Stimulated activated CD4-positive, alpha-beta T cell treated with anti-CD3 and anti-CD28 coated beads, TNF-alpha, amount 100 ng/mL, for 24 hours (primary cell): ENCODE measurements around the gene TUBB4B.

ENCODE experiments used
- DNase-seq, 3 experiments: peaks; one replicate each; pipeline ENCODE4 v3.0.0-alpha.2; 2020; ENCODE audit warnings: low read depth in 3 of 3

TUBB4B gene

DNA sequence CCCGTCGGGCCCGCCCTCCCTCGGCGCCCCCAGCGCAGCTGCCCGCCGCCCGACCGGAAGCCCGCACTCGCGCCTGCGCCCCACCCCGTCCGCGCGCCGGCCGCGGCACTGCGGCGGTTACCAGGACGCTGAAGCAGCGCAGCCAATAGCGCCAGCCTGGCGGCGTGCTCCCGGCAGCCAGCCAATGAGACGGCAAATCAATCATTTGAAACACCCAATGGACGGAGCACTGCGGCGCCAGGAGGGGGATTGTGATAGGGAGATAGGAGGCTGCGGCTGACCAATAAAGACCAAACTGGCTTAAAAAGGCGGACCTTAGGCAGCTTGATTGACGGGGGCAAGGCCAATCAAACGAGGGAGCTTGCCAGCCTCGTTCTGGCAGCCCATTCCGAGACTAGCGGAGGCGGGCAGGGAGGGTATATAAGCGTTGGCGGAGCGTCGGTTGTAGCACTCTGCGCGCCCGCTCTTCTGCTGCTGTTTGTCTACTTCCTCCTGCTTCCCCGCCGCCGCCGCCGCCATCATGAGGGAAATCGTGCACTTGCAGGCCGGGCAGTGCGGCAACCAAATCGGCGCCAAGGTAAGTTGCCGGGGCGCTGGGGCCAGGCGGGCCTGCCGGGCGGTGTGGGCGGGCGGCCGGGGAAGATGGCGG is at the start of gene TUBB4B:
Gene TUBB4B, plus strand, starts transcription at position 447 of the 649 bp plus-strand sequence. Its CDS starts 74 bp downstream, at position 521.
- peak; percentile 92 to 97 (median 96) for DNase-seq

GRCh38 chr9:137191691-137192447 is 49.2 kb upstream of the TUBB4B start:
- DNase-seq, result no peak

DNA sequence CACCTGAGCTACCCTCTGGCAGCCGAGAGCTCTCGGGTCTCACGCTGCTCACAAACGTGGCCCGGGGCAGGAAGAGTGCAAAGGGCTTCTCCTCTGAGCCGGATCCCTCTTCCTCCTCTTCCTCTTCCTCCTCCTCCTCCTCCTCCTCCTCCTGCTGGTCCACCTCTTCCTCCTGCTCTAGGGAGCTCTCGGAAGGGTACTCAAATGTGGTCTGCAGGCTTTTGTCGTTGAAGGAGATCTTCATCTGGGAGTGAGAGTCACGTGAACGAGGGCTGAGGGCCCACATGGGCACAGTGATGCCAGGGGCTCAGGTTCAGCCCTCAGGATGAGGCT is 48.7 kb upstream of the TUBB4B start:
- no peak for DNase-seq

GRCh38 chr9:137192859-137193258 is 48.2 kb upstream of the TUBB4B start:
- no peak for DNase-seq

GRCh38 chr9:137193771-137194170 is 47.3 kb upstream of the TUBB4B start:
- DNase-seq, result no peak

GRCh38 chr9:137194388-137194787 is 46.7 kb upstream of the TUBB4B start:
- no peak for DNase-seq

DNA sequence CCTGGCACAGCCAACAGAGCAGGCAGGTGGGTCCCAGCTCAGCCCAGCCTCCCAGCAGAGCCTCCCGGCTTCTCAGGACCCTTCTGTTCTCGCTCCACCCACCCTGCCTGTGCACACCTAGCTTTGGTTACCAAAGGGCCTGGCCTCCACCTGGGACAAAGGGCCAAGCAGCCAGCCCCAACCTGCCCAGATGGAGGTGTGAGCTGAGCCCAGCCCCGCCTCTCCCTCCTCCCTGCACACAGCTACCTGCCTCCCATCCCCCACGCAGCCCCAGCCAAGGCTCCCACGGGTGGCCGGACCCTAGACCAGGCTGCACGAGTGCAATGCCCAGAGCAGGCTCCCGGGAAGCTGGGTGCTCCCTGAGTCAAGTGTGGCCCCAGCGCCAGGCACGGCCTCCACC is 46.2 kb upstream of the TUBB4B start:
- no peak for DNase-seq

DNA sequence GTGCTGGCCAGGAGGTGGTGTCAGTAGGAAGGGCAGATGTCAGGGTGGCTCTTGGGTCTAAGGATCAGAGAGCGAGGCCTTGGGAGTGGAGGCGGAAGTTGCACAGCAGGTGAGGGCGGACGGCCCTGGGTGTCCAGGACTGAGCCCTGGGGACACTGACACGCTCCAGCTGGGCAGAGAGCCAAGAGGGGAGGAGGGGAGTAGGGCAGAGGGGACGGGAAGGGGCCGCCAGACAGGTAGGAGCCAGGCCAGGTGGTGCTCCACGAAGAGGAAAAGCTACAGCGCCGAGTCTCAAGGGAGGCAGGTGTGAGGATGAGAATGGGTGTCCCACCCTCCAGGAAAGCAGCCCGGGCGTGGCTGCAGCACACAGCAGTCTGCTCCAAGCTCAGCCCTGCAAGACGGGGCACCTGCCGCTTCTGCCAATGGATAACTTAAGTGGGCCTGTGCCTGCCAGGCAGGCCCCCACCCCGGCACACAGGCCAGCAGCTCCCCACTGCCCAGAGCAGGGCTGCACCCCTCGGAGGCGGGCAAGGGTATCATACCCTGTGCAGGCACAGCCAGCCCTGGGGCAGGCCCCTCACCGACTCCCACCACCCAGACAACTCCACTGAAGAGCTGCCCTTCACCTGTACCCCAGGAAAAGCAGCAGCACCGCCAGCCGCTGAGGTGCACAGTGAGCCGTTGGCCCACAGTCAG is 45.4 kb upstream of the TUBB4B start:
- no peak for DNase-seq

DNA sequence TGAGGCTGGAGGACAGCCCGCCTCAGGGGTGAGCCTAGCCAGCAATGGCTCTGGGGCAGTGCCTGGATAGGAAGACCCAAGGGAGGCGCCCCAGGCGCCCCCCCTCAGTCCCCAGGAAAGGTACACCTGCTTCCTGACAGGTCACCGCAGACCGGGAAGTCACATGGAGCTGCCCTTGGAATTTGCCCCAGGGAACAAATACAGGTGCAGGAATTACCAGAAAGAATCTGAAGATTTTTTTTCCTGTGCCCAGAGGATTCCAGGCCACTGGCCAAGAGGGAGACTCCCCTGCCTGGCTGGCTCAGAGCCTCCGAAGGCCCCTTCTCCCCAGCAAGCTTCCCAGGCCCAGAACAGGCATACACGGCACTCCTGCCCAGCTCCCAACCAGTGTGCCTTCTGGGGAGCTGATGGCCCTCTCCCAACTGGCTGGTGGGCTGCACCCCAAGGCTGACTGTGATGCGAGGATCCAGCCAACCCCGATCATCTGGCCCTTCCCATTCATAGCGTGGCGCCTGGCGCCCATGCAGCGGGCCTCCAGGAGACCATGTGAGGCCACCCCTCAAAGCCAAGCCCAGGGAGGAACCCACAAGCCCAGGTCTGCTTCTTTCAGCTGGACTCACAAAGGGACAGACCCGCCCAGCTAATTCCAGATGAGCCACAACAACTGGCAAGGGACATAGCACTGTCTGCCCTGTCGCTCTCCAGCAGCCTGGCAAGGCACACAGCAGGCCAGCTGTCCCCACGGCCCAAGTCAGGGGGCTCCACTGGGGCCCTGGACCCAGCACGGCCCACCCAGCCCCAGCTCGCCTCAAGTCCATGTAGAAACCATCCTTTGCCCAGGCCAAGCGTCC is 42.8 kb upstream of the TUBB4B start:
- no peak for DNase-seq

DNA sequence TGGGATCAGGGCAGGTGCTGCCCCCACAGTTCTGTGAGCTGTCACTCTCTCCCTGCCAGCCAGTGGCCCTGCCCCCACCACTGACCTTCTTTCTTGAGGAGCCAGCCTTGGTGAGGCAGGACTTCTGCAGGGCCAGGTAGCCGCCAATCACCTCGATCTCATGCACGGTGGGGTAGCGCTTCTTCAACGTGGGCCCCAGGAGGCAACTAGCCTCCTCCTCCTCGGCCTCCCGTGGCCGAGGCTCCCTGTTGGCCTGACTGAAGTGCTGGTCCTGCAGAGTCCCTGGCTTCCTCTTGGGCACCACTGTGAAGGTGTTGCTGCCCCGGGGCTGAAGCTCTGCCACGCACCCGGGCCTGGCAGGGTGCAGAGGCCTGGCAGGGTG is 42.2 kb upstream of the TUBB4B start:
- DNase-seq, result no peak

DNA sequence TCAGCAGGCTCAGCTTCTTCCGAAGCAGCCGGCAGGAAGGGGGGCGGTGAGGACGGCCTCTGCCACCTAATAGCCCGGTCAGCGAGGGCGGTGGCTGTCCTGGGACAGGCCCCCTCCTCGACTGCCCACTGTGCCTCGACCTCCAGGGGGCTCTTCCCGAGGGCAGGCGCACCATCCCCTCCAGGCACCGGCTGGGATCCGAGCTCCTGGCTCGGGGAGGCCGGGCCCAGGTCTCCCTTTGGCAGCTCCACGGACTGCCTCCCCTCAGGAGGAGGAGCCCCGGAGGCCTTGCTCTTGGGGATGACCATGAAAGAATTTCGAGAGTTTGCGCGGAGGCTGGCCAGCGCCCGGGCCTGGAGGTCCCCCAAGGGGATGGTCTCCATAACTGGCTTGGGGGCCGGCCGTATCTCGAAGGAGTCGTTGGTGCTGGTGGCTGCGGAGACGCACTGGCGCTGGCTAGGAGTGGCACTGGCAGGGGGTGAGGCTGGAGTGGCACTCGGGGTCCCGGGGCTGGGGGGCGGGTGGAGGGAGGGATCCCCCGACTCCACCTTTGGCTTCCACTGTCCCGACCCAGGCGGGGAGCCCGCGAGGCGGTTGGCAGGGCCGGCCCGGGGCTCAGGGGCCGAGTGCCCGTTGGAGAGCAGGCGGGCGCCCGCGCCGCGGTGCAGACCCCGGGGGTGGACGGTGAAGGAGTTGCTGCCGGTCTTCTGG is 41.5 kb upstream of the TUBB4B start:
- DNase-seq, result no peak

DNA sequence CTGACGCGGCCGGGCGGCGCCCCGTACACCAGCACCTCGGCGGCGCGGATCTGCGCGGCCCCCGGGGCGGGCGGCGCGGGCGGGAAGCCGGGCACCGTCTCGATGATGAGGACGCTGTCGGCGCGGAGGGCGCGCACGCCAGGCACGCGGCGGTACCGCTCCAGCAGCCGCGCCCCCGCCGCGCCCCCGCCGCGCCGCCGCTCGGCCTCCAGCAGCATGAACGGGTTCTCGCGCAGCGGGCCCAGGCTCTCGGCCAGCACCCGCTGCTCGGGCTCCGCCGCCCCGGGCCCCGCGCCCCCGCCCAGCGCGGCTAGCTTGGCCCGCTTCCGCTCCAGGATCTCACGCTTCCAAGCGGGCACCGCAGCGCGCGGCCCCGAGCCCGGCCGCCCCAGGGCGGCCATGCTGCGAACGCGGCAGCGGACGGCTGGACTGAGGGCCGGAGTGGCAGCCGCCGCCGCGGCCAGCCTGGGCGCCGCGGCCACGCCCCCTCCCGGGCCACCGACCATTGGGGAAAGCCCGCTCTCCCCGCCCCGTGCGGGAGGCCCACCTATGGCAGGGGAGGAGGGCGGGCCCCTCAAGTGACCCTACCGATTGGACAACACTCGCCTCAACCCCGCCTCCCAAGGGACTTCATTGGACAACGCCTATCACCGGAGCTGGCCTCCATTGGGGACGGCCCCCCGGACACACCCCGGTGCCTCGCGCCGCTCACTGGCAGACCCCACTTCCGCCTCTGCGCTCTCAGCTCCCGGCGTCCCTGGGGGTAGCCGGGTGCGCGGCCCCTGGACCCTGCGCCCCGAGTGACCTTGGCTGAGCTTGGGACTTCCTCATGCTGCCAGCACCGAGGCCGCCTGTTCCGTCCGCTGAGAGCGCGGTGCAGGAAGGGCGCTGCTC is 40.5 kb upstream of the TUBB4B start, which contains the start of gene TPRN:
Gene TPRN, minus strand, starts transcription at position 431 of the 894 bp plus-strand sequence. Its CDS starts 30 bp downstream, at position 401.
- peak; percentile 97 to 99 (median 97) for DNase-seq

DNA sequence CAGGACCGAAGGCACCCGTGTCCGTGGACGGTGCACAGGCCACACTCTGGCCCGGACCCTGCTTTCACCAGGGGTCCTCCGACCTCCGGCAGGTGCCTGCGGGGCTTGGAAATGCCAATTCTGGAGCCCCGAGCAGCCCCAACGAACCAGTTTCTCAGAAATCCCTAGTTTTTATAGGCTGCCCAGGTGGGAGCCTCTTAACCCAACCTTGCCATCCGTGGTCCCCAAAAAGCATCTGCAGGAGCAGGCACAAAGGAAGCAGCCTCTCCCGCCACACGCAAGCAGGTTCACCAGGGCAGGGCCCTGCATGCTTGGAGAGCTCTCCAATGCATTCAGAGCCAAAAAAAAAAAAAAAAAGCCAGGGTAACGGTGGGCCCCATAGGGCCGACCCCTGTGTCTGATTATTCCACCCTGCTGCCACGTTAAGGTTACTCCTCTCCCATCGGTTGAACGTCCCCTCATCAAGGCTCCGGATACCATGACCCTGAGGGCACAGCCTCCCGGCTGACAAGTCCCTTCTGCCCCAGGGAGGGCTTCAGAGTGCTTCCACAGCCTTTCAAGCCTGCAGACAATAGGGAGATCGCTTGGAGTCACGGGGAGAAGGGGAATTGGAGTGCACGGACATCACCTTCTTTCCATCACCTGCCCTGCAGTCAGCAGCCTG is 39.8 kb upstream of the TUBB4B start:
- DNase-seq, result no peak

GRCh38 chr9:137202966-137203365 is 38.1 kb upstream of the TUBB4B start:
- DNase-seq, result no peak

- DNase-seq, result no peak
Observed at GRCh38 chr9:137204731-137205125, 36.4 kb upstream of the TUBB4B start.

GRCh38 chr9:137205126-137206069 is 35.7 kb upstream of the TUBB4B start, which contains the start of the genes NDOR1 and TMEM203:
NDOR1 (plus strand) TSS chr9:137205700; CDS start chr9:137205778, 78 bp downstream.
TMEM203 (minus strand) TSS chr9:137205648; CDS start chr9:137205414, 234 bp downstream.
- DNase-seq, result peak; percentile 93 to 94 (median 94)

GRCh38 chr9:137206602-137207001 is 34.5 kb upstream of the TUBB4B start:
- DNase-seq, result no peak

- no peak for DNase-seq
Observed at GRCh38 chr9:137211532-137211931, 29.6 kb upstream of the TUBB4B start.
